Mucosa of gallbladder (tissue), 1 donor: ENCODE data around the gene ACAD11. TPM values are rescaled to one million over a fixed set of nuclear protein-coding genes. Genes with fewer than 3 reads are reported as not detected.

Experiments
- DNase-seq: peaks from one replicate; pipeline ENCODE4 v3.0.0-alpha.2; 2020; ENCODE audit warnings: low spot score
- total RNA-seq: library from RNA; stranded (reverse); gene quantifications from one replicate; pipeline ENCODE4 v1.2.1, GENCODE V29; 2021
- donor health status: DM: no; HTN: no; CAD: no.

ACAD11 gene
- total RNA-seq, 1 donor from 2014 or later: 29.9 TPM

- DNase-seq: no peak
Observed at GRCh38 chr3:132555306-132556035, 104.1 kb downstream of the ACAD11 start.

GRCh38 chr3:132554437-132554836 lies 105.2 kb downstream of the ACAD11 start:
- no peak for DNase-seq

- DNase-seq: no peak
Observed at GRCh38 chr3:132553826-132554225, 105.8 kb downstream of the ACAD11 start.

GRCh38 chr3:132550579-132551305 lies 108.9 kb downstream of the ACAD11 start:
- DNase-seq: no peak

GRCh38 chr3:132549890-132550578 lies 109.6 kb downstream of the ACAD11 start:
- DNase-seq: no peak

- no peak for DNase-seq
Observed at GRCh38 chr3:132549169-132549568, 110.4 kb downstream of the ACAD11 start.

GRCh38 chr3:132545471-132545870 lies 114.1 kb downstream of the ACAD11 start:
- DNase-seq: no peak

GRCh38 chr3:132544130-132544529 lies 115.5 kb downstream of the ACAD11 start:
- DNase-seq: no peak

- no peak for DNase-seq
Observed at GRCh38 chr3:132543011-132543739, 116.4 kb downstream of the ACAD11 start.

- no peak for DNase-seq
Observed at GRCh38 chr3:132542577-132542976, 117.0 kb downstream of the ACAD11 start.

GRCh38 chr3:132539681-132540080 lies 119.9 kb downstream of the ACAD11 start:
- DNase-seq: no peak

- no peak for DNase-seq
Observed at GRCh38 chr3:132538072-132538471, 121.5 kb downstream of the ACAD11 start.

GRCh38 chr3:132537297-132537696 lies 122.3 kb downstream of the ACAD11 start:
- no peak for DNase-seq

- no peak for DNase-seq
Observed at GRCh38 chr3:132536442-132537153, 123.0 kb downstream of the ACAD11 start.

- peak; percentile 73 for DNase-seq
Observed at GRCh38 chr3:132535575-132536441, 123.8 kb downstream of the ACAD11 start.

- DNase-seq: no peak
Observed at GRCh38 chr3:132530624-132531023, 129.0 kb downstream of the ACAD11 start.

- no peak for DNase-seq
Observed at GRCh38 chr3:132522353-132522752, 137.3 kb downstream of the ACAD11 start.

- no peak for DNase-seq
Observed at GRCh38 chr3:132521901-132522300, 137.7 kb downstream of the ACAD11 start.

GRCh38 chr3:132519914-132520313 lies 139.7 kb downstream of the ACAD11 start:
- no peak for DNase-seq

GRCh38 chr3:132517311-132517710 lies 142.3 kb downstream of the ACAD11 start:
- DNase-seq: no peak
